CD4-positive, alpha-beta T cell treated with Interleukin-4 for 1 hour (primary cell): Measurements from ENCODE around the gene MYO5B.

Experiments
- DNase-seq, 2 donors: peaks; one replicate each; pipeline ENCODE4 v3.0.0-alpha.2; 2020 to 2022

MYO5B gene

DNA sequence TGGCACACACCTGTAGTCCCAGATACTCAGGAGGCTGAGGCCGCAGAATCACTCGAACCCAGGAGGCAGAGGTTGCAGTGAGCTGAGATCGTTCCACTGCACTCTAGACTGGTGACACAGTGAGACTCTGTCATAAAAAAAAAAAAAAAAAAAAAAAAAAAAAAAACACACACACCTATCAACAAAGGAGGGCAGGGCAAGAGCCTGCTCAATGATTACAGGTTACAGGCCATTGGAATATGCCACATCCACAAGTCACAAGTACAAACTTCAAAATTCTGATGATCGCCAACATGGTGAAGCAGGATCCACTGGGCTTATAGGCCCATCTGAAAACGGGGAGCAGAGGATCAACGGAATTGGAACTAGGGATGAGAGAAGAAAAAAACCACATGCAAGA, 6.3 kb downstream of the MYO5B start:
- DNase-seq, result no peak

- no peak for DNase-seq
Observed at GRCh38 chr18:50187659-50188058, 7.3 kb downstream of the MYO5B start.

- DNase-seq, result no peak
Observed at GRCh38 chr18:50186385-50186784, 8.6 kb downstream of the MYO5B start.

GRCh38 chr18:50183556-50183955, 11.4 kb downstream of the MYO5B start:
- DNase-seq, result no peak

DNA sequence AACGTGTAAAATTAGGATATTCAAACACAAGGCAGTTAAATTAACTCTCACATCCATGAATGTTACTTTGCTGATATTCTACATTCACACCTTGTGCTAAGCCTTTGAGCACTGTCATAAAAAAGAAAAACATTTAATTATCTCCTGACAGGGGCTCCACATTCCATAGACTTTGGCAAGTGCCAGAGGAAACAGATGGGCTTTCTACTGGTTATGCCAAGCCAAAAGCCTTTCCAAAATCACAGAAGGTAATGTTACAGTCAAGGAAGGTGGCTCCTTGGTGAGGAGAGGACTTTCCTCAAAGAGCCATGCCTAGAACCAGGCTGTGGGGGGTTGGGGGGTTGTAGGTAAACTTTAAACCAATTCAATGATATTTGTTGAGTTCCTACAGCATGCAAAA, 12.4 kb downstream of the MYO5B start:
- no peak for DNase-seq

DNA sequence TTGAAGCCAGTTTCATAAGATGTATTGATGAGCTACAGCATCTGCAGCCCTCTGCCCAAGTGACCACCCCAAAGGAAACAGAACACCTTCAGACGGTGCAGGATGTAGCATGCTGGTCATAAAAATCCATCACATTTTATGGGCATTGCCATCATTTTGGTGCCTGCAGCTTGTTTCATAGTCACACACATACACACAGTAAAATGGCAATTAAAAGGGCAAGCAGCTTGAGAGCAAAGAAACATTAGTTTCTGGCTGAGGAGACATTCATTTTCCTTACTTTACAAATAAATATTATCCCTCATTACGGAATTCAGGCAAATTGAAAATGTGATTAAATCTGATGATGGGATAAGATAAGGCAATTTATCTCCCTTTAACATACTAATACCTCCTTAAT, 13.4 kb downstream of the MYO5B start:
- no peak for DNase-seq

GRCh38 chr18:50179465-50179864, 15.5 kb downstream of the MYO5B start:
- DNase-seq, result no peak

- no peak for DNase-seq
Observed at GRCh38 chr18:50177294-50177992, 17.5 kb downstream of the MYO5B start.

DNA sequence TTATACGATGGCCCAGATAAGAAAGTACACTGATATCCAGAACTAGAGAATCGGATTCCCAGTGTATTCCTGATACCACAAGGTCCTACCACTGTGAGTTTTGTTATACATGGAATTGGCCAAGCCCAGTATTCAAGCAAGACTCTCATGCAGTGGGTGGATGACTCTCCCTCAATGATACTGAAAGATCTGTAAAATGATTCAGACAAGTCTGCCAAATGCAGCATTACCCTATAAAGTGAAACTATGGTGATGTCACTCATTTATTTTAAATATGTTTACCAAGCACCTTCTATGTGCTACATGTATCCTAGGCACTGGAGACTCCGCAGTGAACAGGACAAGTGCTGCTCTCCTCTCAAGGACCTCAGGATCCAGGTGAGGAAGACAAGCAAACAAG, 22.6 kb downstream of the MYO5B start:
- DNase-seq, result no peak

DNA sequence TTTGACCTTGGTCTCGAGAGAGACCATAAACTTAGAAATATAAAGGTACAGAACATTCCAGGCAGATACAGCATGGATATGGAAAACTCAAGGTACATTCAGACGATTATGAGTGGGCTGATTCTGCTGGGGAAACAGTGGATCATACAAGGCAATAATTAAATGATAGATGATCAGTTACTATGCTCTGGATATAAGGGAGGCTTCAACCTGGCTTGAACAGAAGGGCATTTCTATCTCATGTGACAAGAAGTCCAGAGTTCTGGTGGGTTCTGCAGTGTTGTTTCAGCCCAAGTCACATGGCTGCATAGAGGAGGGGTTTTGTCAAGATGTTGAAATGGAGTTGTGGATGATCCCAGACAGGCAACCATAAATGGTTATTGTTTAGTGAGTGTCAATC, 23.5 kb downstream of the MYO5B start:
- DNase-seq, result no peak

DNA sequence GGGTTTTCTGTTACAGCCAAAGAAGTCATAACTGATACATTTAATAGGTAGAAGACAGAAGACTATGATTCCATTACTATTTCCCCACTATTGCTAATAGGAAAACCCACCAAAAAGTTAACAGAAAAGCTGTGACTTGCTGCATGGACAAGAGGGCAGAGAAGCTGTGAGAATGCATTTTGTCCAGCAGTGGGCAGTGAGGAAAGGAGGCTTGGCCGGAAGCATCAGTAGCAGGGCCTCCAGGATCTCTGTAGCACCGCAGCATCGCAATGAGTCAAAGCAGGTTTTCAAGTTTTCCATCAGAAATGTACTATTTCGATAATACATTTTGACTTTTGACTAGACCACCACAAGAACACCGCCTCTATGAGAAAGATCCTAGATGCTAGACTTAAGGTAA, 24.9 kb downstream of the MYO5B start:
- DNase-seq, result no peak

DNA sequence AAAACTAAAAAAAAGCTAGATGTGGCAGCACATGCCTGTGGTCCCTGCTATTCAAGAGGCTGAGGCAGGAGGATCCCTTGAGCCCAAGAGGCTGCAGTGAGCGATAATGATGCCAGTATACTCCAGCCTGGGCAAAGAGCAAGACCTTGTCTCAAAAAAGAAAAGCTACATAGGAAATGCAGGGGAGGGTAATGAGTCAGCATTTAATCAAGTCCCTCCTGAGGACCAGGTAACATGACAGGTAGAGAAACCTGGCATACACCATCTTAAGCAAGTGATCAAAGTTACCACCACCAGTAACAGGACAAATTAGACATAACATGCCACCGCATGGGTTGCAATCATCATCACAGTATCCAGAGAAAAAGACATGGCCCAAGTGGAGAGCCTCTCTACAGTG, 25.8 kb downstream of the MYO5B start:
- DNase-seq, result no peak

DNA sequence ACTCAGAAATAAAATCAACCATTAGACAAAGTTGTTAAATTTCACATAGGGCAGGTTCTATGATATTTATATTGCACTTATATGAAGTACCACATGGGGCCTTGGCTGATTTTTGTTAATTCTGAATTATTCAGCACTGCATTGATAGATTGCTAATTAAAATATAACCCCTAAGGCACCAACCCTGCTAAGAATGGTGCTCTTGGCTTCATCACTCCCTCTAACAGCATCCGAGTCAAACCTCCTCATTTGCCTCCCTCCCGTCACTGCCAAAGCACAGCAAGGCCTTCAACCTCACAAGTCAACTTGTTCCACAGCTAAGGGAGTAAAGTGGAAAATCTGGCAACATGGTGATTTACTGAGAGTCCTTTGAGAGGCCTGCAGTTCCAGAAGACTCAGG, 27.0 kb downstream of the MYO5B start:
- DNase-seq, result no peak

DNA sequence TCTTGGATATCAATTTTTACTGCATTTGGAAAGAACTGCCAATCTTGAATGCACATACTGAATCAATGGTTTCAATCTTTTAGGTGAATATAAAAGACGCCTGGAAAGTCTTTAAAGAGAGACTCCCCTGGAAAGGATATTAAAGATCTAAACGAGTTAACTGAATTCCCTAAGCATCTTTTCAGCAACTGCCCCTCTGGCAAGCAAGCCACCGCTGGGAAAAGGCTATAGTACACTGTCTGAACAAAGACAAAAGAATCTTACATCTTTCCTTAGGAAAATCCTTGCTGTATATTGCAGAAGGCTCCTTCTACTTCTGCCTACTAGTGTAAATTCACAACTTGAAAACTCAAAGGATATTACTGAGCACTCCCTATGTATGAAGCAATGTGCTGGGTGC, 28.0 kb downstream of the MYO5B start:
- DNase-seq, result no peak

DNA sequence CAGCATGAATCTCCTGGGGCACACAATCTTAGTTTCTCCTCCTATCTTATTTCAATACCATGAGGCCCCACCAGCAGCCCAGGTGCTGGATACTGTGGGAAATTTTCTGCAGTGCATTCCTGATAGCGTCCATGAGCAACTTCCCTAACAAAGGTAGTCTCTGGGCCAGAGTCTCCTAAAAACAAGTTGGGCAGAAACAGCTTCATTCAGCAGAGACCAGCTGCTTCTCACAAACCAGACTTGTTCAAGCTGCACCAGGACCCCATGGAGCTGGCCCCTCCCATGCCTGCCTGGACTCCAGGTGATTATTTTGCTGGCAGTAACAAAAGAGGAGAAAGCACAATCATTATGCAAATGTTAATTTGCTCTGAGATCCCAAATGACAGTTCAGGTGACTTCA, 31.4 kb downstream of the MYO5B start:
- no peak for DNase-seq

DNA sequence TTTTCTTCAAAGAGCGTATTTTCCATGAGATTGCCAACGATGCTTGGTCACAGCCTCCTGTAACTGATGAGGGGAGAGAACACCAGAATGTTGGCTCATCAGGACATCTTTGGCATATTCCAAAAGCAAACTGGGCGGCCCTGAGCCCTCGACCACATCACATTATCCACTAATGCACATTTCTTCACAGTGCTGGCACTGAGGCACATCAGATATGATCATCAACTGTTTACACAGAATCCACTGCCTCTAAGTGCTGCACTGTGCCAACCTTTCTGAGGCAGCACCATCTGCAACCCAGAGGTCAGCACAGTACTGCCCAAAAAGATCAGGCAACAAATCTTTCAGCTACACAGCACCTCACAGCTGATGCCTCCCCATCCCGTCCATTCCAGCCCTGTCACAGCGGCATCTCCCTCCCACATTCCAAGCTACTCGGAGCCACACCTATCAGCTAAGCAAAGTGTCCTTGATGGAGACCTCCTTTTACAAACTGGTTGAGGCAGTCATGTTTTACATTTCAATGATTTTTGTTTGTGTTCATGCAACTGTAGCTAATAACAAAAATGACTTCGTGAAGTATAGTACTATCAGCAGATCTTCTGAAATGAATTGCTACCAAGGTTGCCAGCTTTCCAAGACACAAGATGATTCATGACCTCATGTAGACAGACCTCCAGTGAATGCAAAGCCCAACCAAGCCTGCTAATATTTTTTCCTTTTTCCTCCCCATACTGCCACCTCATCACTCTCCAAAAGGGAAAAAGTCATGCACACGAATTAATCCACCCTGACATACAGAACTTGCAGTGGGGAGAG, 32.3 kb downstream of the MYO5B start:
- DNase-seq, result no peak

DNA sequence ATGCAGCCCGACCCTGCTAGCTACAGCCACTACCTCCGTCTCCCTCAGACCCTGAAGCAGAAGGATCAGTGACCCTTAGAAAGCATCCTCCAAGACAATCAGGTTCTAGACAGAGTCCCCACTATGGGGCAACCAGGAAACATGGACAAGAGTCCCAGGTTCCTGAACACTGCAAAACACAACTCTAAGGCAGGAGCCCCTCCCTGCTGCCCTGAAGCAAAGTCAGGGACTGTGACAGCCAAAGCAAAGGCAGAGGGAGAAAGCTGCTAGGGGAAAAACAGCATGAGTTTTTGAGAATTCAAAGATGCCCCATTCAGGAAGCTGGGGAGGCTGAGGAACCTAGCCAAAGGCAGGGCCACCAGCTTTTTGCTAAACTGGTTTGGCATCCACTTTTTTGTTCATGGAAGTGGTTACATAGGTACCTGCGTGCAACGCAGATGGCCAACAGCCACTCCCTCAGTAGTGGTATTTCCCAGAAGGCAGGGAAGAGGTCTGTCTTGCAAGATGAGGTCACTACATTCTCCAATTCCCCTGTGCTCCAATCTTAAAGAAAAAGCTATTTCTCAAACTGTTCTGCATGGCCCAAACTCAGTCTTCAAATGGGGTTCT, 33.2 kb downstream of the MYO5B start:
- no peak for DNase-seq

- DNase-seq, result no peak
Observed at GRCh38 chr18:50159654-50160046, 35.3 kb downstream of the MYO5B start.

DNA sequence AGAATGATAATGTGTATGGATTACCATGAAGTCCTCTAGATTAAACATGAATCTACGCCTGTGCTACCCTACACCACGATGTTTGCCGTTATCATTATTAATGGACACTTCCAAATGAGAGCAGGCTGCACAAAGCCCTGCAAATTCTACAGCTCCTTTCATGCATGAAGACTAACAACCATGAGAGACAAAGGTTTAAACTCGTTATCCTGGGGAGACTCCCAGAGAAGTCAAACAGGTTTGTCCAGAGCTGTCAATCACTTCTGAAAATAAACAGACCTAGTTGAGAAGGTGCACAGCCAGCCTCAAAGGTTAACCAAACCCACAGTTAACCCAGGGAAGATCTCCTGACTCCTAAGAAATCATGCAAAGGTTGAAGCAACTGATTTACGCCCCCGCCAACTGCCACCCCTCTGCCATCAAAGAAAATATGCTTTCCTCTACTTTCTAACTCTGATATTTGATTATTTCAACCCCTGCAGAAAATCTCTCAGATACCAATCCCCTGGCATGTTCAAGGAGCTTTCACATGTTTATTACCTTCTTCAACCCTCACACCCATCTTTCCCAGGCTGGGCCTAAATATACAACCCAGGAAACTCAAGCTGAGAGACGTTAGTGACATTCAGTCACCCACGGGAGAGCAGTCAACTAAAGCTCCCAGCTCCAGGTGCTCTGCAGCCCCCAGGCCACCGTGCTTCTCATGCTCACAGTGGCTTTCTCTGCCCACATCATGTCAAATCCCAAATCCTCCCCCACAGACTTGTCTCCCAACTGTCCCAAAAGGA, 35.9 kb downstream of the MYO5B start:
- DNase-seq, result no peak

DNA sequence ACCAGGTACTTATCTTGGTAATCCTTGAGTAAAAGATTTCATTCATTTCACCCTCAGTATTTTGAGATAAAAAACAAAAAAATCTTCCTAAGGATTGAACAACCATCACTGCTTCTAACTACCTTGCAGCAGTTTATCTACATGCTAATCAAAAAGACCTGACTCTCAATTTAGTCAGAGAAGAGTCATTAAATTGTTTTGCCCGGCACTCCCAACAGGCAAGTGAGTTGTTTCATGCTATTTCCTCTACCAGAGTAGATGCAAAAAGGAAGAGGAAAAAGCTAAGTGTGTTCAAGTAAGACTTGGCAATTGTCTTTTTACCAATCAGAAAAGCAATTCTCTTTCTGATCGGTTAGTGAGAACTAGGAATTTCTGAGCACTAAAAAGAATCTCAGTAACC, 39.5 kb downstream of the MYO5B start:
- no peak for DNase-seq

- no peak for DNase-seq
Observed at GRCh38 chr18:50154420-50154819, 40.5 kb downstream of the MYO5B start.

DNA sequence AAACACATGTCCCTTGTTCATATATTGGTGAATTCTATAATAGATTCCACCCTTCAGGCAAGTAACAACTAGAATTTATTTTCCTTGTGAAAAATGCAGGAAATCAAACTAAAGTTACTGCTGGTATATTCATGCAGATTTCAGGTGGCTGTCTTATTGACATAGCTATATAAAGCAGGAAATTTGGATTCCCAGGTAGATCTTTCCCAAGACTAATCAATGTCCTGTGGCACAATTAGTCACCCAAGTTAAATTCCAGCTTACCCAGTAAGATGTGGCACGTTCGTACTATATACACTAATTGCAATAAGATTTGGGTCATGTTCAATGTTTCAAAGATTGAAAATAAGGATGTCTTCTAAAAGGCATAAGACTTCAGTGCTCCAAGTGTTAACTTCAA, 42.0 kb downstream of the MYO5B start:
- DNase-seq, result no peak

- no peak for DNase-seq
Observed at GRCh38 chr18:50151926-50152325, 43.0 kb downstream of the MYO5B start.
